Progenitor cell of endocrine pancreas (in vitro differentiated cells): ENCODE results near the gene SMARCB1. TPM values are rescaled to one million over a fixed set of nuclear protein-coding genes. Genes with fewer than 3 reads are reported as not detected.

ENCODE experiments used
- DNase-seq: peaks from one replicate; pipeline ENCODE4 v3.0.0; 2021; ENCODE audit warnings: low spot score; ENCODE audit not compliant: unreplicated experiment
- H3K27ac Mint-ChIP-seq: 2 replicates; pipeline ENCODE4 v1.8.0; 2021; ENCODE audit warnings: mild to moderate bottlenecking, moderate library complexity, mixed read lengths
- H3K27me3 Mint-ChIP-seq: 2 replicates; pipeline ENCODE4 v1.8.0; 2021; ENCODE audit warnings: mixed read lengths
- H3K36me3 Mint-ChIP-seq: 2 replicates; pipeline ENCODE4 v1.8.0; 2022; ENCODE audit warnings: mixed read lengths; ENCODE audit not compliant: insufficient read depth
- H3K4me1 Mint-ChIP-seq: 2 replicates; pipeline ENCODE4 v1.8.0; 2021; ENCODE audit warnings: low read depth, mixed read lengths
- H3K4me3 Mint-ChIP-seq: 2 replicates; pipeline ENCODE4 v1.8.0; 2021; ENCODE audit warnings: low read depth, mild to moderate bottlenecking, moderate library complexity, mixed read lengths
- H3K9me3 Mint-ChIP-seq: 2 replicates; pipeline ENCODE4 v1.8.0; 2021; ENCODE audit warnings: low read depth, mixed read lengths
- total RNA-seq: library from RNA; stranded (reverse); gene quantifications from 2 replicates; pipeline ENCODE4 v1.2.1, GENCODE V29; 2021
- TF ChIP-seq, protein P1 (sequence below): fragments of 200-600 bp; sonication (generic); IDR thresholded peaks from one replicate; pipeline ENCODE4 v1.5.0; 2021; ENCODE audit warnings: antibody characterized with exemption, mild to moderate bottlenecking; ENCODE audit not compliant: unreplicated experiment

The SMARCB1 gene
- total RNA-seq, 1 donor from 2014 or later: 195 TPM

DNA sequence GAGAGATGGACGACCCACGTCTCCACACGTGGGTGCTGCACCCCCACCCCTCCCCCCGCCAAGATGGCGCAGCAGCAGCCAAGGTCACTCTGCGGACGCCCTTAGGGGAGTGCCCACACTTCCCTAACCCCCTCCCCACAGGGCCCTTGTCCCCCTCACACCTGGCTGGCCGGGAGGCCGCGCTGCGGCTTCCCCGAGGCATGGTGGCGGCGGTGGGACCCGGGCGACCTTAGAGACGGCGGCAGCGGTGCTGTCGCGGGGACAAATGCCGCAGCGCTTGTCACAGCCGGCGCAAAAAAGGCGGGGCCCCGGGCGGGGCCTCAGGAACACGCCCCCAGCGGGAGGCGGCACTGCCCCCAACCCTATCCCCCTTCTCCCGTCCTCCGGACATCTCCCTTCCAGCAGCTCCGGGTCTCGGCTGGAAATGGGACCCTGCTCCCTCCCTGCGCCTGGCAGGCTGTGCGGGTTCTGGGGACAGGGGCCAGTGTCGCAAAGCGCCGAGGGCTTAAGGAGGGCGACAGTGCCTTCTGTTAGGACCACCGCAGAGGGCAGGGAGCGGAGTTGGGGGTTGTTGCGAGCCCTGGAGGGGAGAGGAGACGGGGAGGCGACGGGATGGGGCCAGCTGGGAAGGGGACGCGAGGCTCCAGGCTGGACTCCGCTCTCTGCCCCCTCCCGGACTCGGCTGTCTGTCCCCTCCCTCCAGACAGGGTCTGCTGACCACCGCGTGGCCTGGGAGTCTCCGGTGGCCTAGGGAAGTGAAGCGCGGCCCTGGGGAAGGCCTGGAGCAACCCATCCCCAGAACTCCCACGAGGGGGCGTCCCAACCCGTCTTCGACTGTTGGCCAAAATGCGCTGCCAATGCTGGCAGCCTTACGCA is 18.9 kb upstream of the SMARCB1 start, which contains the start of gene CHCHD10:
Gene CHCHD10, minus strand, starts transcription at position 300 of the 876 bp plus-strand sequence. Its CDS starts 98 bp downstream, at position 202.
- H3K27me3 Mint-ChIP-seq: no peaks in the 10 kb centered on the region
- H3K9me3 Mint-ChIP-seq: no peaks in the 10 kb centered on the region
- H3K27ac Mint-ChIP-seq: peak within 1 kb of the TSS; percentile 89
- H3K36me3 Mint-ChIP-seq: no peaks in the 10 kb centered on the region
- peak within 1 kb of the TSS; percentile 82 for H3K4me3 Mint-ChIP-seq
- DNase-seq: peak; percentile 80
- TF ChIP-seq, protein P1, sequence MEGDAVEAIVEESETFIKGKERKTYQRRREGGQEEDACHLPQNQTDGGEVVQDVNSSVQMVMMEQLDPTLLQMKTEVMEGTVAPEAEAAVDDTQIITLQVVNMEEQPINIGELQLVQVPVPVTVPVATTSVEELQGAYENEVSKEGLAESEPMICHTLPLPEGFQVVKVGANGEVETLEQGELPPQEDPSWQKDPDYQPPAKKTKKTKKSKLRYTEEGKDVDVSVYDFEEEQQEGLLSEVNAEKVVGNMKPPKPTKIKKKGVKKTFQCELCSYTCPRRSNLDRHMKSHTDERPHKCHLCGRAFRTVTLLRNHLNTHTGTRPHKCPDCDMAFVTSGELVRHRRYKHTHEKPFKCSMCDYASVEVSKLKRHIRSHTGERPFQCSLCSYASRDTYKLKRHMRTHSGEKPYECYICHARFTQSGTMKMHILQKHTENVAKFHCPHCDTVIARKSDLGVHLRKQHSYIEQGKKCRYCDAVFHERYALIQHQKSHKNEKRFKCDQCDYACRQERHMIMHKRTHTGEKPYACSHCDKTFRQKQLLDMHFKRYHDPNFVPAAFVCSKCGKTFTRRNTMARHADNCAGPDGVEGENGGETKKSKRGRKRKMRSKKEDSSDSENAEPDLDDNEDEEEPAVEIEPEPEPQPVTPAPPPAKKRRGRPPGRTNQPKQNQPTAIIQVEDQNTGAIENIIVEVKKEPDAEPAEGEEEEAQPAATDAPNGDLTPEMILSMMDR: peak; percentile 81
- peaks cover 6% of the 10 kb centered on the region for H3K4me1 Mint-ChIP-seq

DNA sequence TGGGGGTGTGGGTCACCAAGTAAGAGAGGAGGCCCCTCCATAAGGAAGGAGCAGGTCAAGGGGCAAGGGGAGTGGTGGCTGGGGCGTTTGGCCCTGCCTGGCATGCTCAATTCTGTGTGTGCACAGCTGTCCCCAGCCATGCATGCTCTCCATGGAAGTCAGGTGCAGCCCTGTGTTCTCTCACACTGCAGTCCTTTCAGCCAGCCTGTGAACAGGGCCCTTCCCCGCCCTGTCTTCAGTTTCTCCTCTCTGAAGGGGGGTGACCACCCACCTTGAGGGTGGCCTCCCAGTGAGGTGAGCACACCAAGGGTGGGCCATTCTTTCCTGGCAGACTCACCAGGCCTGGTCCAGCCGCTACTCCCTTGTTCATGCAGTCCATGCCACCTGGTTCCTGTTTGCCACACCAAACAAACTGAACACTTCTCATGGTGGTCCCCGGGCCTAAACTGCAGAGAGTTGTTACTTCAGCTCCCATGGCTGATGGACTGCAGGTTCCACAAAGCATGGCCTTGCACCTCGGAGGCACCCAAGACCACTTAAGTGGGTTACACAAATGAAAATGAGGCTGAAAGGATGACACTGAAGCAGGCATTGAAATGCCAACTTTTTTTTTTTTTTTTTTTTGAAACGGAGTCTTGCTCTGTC is 17.3 kb upstream of the SMARCB1 start:
- no peak for DNase-seq
- H3K27ac Mint-ChIP-seq: no peak overlapping the region
- H3K4me3 Mint-ChIP-seq: no peak overlapping the region

DNA sequence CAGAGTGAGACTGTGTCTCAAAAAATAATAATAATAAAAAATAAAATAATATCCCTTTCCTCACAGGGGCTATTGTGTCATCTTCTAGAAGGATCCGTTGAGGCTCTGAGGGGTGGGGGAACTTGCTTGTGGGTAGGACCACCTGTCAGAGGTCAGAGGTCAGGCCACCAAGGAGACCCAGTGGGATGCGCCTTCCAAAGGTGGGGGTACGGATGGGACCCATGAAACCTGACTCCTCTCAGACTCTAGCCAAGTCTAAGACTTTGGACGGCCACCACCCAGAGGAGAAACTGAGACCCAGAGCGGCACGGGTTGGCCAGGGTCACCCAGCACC is 14.5 kb upstream of the SMARCB1 start:
- H3K36me3 Mint-ChIP-seq: no peaks in the 10 kb centered on the region
- peak overlapping the region; percentile 69 for H3K4me3 Mint-ChIP-seq
- no peak for DNase-seq
- no peaks in the 10 kb centered on the region for H3K9me3 Mint-ChIP-seq
- H3K27ac Mint-ChIP-seq: peak overlapping the region; percentile 74
- H3K27me3 Mint-ChIP-seq: no peaks in the 10 kb centered on the region
- peaks cover 20% of the 10 kb centered on the region for H3K4me1 Mint-ChIP-seq
- TF ChIP-seq, protein P1: no peak

More for the DNA sequence above, 17.3 kb upstream of the SMARCB1 start:
- H3K4me1 Mint-ChIP-seq: peaks cover 16% of the 10 kb centered on the region
- H3K9me3 Mint-ChIP-seq: no peaks in the 10 kb centered on the region
- no peaks in the 10 kb centered on the region for H3K27me3 Mint-ChIP-seq
- no peaks in the 10 kb centered on the region for H3K36me3 Mint-ChIP-seq
- TF ChIP-seq, protein P1: no peak

DNA sequence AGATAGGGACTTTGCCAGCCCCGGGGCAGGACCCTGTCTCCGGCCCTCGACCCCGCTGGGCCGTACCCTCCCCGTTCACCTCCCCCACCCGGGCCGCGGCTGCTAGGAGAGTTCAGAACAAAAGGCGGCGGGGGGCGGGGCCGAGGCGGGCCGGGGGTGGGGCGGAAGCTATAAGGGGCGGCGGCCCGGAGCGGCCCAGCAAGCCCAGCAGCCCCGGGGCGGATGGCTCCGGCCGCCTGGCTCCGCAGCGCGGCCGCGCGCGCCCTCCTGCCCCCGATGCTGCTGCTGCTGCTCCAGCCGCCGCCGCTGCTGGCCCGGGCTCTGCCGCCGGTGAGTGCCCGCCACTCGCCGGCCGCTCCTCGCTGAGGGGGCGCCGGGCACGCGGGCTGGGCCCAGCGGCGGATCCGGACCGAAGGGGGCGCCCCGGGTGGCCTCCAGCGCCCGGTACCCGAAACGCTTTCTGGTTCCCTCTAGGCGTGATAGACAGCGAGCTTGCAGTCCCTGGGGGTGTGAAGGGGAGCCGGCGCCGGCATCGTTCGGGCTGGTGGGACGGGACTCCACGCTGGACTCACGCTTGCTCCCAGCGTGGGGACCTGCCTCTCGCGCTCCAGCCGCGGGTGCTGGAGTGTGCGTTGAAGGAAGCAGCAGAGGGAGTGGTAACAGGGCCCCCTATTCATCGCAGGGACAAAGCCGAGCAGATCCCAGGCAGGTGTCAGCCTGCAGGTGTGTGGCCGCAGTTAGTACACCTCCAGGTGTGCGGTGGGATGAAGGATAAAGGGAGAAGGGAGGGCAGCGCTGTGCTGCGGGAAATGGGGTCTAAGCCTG is 13.9 kb upstream of the SMARCB1 start, which contains the start of gene MMP11:
Gene MMP11, plus strand, starts transcription at position 201 of the 825 bp plus-strand sequence. Its CDS starts 22 bp downstream, at position 223.
- peak; percentile 55 for DNase-seq
- Mint-ChIP-seq H3K36me3 (no peaks in the 10 kb centered on the region), H3K27me3 (no peaks in the 10 kb centered on the region), H3K4me3 (peak within 1 kb of the TSS; percentile 77), H3K27ac (peak within 1 kb of the TSS; percentile 86), H3K9me3 (no peaks in the 10 kb centered on the region), H3K4me1 (peaks cover 20% of the 10 kb centered on the region)
- TF ChIP-seq, protein P1: peak; percentile 27
